SU-DHL-6 (cell line): Measurements from ENCODE around the gene BIN1.

Experiments
- EZH2phosphoT487 ChIP-seq: fragments of 200-600 bp; sonication (generic), shearing (Covaris generic); conservative IDR thresholded peaks from 2 replicates; pipeline ENCODE4 v1.6.1; 2018; ENCODE audit warnings: mild to moderate bottlenecking, antibody characterized with exemption, low read length, moderate library complexity, mixed read lengths
- TF ChIP-seq, protein P1 (sequence below): fragments of 200-600 bp; sonication (generic); IDR thresholded peaks from one replicate; pipeline ENCODE4 v1.5.1; 2017; ENCODE audit warnings: antibody characterized with exemption, mild to moderate bottlenecking, low read length, moderate library complexity; ENCODE audit not compliant: insufficient read depth, poor library complexity, severe bottlenecking

DNA sequence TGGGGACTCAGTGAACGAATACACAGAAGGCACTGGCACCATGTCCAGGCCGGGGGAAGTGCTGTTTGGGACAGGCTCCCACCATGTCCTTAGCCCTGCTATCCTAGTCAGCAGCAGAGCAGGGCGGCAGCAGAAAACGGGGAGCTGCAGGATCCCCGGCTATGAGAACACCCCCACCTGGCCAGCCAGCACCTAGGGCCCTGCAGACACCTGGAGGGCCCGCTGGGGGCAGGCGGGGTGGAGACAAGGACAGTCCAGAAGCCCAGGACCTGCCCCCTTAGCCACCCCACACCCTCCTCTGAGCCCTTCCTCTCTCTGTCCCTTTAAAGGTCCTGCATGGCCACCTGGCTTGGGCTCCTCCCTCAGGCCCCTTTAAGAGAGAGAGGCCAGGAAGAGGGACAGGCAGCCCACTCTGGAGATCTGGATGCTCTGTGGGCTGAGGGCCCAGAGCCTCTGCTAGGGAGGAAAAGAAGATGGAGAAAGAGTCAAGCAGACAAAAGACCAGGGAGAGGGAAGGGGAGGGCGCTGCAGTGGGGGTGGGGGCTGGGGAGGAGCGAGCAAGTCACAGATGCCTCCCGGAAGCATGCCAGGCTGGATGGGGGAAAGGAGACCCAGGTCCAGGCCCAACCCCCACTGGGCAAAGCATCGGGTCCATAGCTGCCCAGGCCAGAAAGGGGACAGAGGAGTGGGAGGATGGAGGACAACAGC, 48.6 kb downstream of the BIN1 start:
- no peak for TF ChIP-seq EZH2phosphoT487
- TF ChIP-seq, protein P1, sequence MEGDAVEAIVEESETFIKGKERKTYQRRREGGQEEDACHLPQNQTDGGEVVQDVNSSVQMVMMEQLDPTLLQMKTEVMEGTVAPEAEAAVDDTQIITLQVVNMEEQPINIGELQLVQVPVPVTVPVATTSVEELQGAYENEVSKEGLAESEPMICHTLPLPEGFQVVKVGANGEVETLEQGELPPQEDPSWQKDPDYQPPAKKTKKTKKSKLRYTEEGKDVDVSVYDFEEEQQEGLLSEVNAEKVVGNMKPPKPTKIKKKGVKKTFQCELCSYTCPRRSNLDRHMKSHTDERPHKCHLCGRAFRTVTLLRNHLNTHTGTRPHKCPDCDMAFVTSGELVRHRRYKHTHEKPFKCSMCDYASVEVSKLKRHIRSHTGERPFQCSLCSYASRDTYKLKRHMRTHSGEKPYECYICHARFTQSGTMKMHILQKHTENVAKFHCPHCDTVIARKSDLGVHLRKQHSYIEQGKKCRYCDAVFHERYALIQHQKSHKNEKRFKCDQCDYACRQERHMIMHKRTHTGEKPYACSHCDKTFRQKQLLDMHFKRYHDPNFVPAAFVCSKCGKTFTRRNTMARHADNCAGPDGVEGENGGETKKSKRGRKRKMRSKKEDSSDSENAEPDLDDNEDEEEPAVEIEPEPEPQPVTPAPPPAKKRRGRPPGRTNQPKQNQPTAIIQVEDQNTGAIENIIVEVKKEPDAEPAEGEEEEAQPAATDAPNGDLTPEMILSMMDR = no peak
